GM12878 (cell line): Measurements from ENCODE around the gene C16orf86. TPM values are rescaled to one million over a fixed set of nuclear protein-coding genes. Genes with fewer than 3 reads are reported as not detected.

Source experiments
- ATF7 ChIP-seq: fragments of 450-650 bp; IDR thresholded peaks from 2 replicates; pipeline ENCODE4 v1.6.1; 2016; ENCODE audit warnings: low read depth, mild to moderate bottlenecking
- BCL3 ChIP-seq: IDR thresholded peaks from 2 replicates; pipeline ENCODE4 v1.6.1; 2011; ENCODE audit warnings: borderline replicate concordance, low read depth, mild to moderate bottlenecking, moderate library complexity, low read length; ENCODE audit not compliant: insufficient read depth, poor library complexity, severe bottlenecking
- BMI1 ChIP-seq: fragments of 450-650 bp; IDR thresholded peaks from 2 replicates; pipeline ENCODE4 v1.6.1; 2016; ENCODE audit warnings: mild to moderate bottlenecking, moderate library complexity, borderline replicate concordance
- BRCA1 ChIP-seq: IDR thresholded peaks from 2 replicates; pipeline ENCODE4 v1.6.1; 2011; ENCODE audit warnings: low read depth, low read length, improper control_type of control experiment
- CBFB ChIP-seq: IDR thresholded peaks from 2 replicates; pipeline ENCODE4 v1.6.1; 2016; ENCODE audit warnings: antibody characterized with exemption, low read depth
- CBX5 ChIP-seq: sonication (generic); IDR thresholded peaks from 2 replicates; pipeline ENCODE4 v1.6.1; 2016; ENCODE audit warnings: low read depth, moderate library complexity, mild to moderate bottlenecking, inconsistent platforms
- CREB1 ChIP-seq: IDR thresholded peaks from 2 replicates; pipeline ENCODE4 v1.6.1; 2012; ENCODE audit warnings: low read depth, mild to moderate bottlenecking, inconsistent platforms
- CUX1 ChIP-seq: IDR thresholded peaks from 2 replicates; pipeline ENCODE4 v1.6.1; 2012; ENCODE audit warnings: improper control_type of control experiment, low read depth, low read length; ENCODE audit not compliant: insufficient replicate concordance
- PRDM15 ChIP-seq: fragments of 450-650 bp; formaldehyde crosslinking; IDR thresholded peaks from 2 replicates; pipeline ENCODE4 v1.4.0; 2020; ENCODE audit warnings: mild to moderate bottlenecking, moderate library complexity
- ZNF592 ChIP-seq: fragments of 450-650 bp; IDR thresholded peaks from 2 replicates; pipeline ENCODE4 v1.6.1; 2017; ENCODE audit warnings: mild to moderate bottlenecking, moderate library complexity
- polyA plus RNA-seq, 11 experiments: library from polyadenylated mRNA; depleted of rRNA in 4 of 11; unstranded in 6 of 11; stranded (reverse) in 5 of 11; fragments of >200 nt; fragmentation: Nextera tagmentation in 4 of 11; fragmentation: Illumina TruSeq in 1 of 11; extraction: Ambion mirVana in 4 of 11; extraction: Trizol in 1 of 11; gene quantifications; 1 replicate in 1 of 11; 2 replicates in 10 of 11; pipeline versions ENCODE4 v1.2.1 to v1.2.3, GENCODE V29; 2011 to 2016; ENCODE audit warnings: inconsistent platforms in 2 of 11, missing spikeins in 2 of 11, low read depth in 1 of 11
- total RNA-seq, 4 experiments: library from RNA; depleted of rRNA in 3 of 4; stranded (reverse); fragments of >200 nt in 3 of 4; fragmentation: Illumina TruSeq in 1 of 4; extraction: Trizol in 1 of 4; gene quantifications; 2 replicates each; pipeline versions ENCODE4 v1.2.1 to v1.2.3, GENCODE V29; 2013 to 2021

The C16orf86 gene
- total and polyA plus RNA-seq, 10 of the 15 experiments (the other 5 are each of a cell fraction or from before 2014, with no cell fraction given): 0.11 to 3.3 (median 1.6) TPM

GRCh38 chr16:67660564-67661028 is 6.0 kb upstream of the C16orf86 start, which contains the start of gene PARD6A (continued):
- TF ChIP-seq ZNF592: no peak
- no peak for TF ChIP-seq CBFB
- peak; percentile 91 for TF ChIP-seq ATF7
- no peak for TF ChIP-seq CUX1
- no peak for TF ChIP-seq PRDM15
- peak; percentile 75; the same call in 1 of the 2 replicates for TF ChIP-seq BMI1
- no peak for TF ChIP-seq CREB1
- TF ChIP-seq CBX5: no peak
- no peak for TF ChIP-seq BRCA1
- TF ChIP-seq BCL3: no peak
